GM23338 (cell line): ENCODE data around the gene CHD1. TPM values are rescaled to one million over a fixed set of nuclear protein-coding genes. Genes with fewer than 3 reads are reported as not detected.

Experiments
- ATAC-seq: fragments of 200-7000 bp; cut with Tn5 transposase; 3 replicates; pipeline ENCODE4 v1.9.1; 2020
- DNase-seq: peaks from one replicate; pipeline ENCODE4 v3.0.0-alpha.2; 2015; ENCODE audit warnings: low spot score
- H2AFZ ChIP-seq: fragments of 200-600 bp; sonication (generic); 2 replicates; pipeline ENCODE4 v1.8.0; 2016; ENCODE audit warnings: antibody characterized with exemption, mild to moderate bottlenecking, moderate library complexity
- H3F3A ChIP-seq: fragments of 200-600 bp; sonication (generic); replicated peaks from 2 replicates; pipeline ENCODE4 v1.8.0; 2017; ENCODE audit warnings: antibody characterized with exemption, mixed run types, low read depth
- H3K27ac ChIP-seq: fragments of 200-600 bp; sonication (generic); 2 replicates; pipeline ENCODE4 v1.6.1; 2016; ENCODE audit warnings: low read depth
- H3K27me3 ChIP-seq: fragments of 200-600 bp; sonication (generic); 2 replicates; pipeline ENCODE4 v1.8.0; 2016; ENCODE audit warnings: mild to moderate bottlenecking, mixed run types, moderate library complexity; ENCODE audit not compliant: insufficient read depth
- H3K36me3 ChIP-seq: fragments of 200-600 bp; sonication (generic); 2 replicates; pipeline ENCODE4 v1.8.0; 2016; ENCODE audit warnings: mild to moderate bottlenecking; ENCODE audit not compliant: insufficient read depth
- H3K4me1 ChIP-seq: fragments of 200-600 bp; sonication (generic); 2 replicates; pipeline ENCODE4 v1.8.0; 2016; ENCODE audit warnings: mild to moderate bottlenecking, moderate library complexity; ENCODE audit not compliant: insufficient read depth
- H3K4me2 ChIP-seq: fragments of 200-600 bp; sonication (generic); 2 replicates; pipeline ENCODE4 v1.7.1; 2017; ENCODE audit warnings: mixed run types
- H3K4me3 ChIP-seq: fragments of 200-600 bp; sonication (generic); 2 replicates; pipeline ENCODE4 v1.6.1; 2016; ENCODE audit warnings: mixed run types
- H3K79me2 ChIP-seq: fragments of 200-600 bp; sonication (generic); replicated peaks from 2 replicates; pipeline ENCODE4 v1.8.0; 2017; ENCODE audit warnings: mild to moderate bottlenecking; ENCODE audit not compliant: insufficient read depth
- H3K9me2 ChIP-seq: fragments of 200-600 bp; sonication (generic); 2 replicates; pipeline ENCODE4 v1.8.0; 2017; ENCODE audit not compliant: insufficient read depth
- H4K20me1 ChIP-seq: fragments of 200-600 bp; sonication (generic); replicated peaks from 2 replicates; pipeline ENCODE4 v1.8.0; 2017; ENCODE audit warnings: mild to moderate bottlenecking; ENCODE audit not compliant: insufficient read depth
- H3K27ac Mint-ChIP-seq: 2 replicates; pipeline ENCODE4 v1.8.0; 2020; ENCODE audit warnings: inconsistent platforms, mild to moderate bottlenecking, moderate library complexity, mixed read lengths
- H3K27me3 Mint-ChIP-seq: 3 replicates; pipeline ENCODE4 v1.8.0; 2022; ENCODE audit warnings: low read depth, mild to moderate bottlenecking, moderate library complexity, mixed read lengths, inconsistent platforms; ENCODE audit not compliant: insufficient read depth, poor library complexity
- H3K36me3 Mint-ChIP-seq: 3 replicates; pipeline ENCODE4 v1.8.0; 2021; ENCODE audit warnings: low read depth, mild to moderate bottlenecking, inconsistent platforms, moderate library complexity, mixed read lengths
- H3K4me1 Mint-ChIP-seq: 3 replicates; pipeline ENCODE4 v1.8.0; 2020; ENCODE audit warnings: mild to moderate bottlenecking, inconsistent platforms, mixed read lengths
- H3K4me3 Mint-ChIP-seq: 3 replicates; pipeline ENCODE4 v1.8.0; 2021; ENCODE audit warnings: moderate library complexity, mild to moderate bottlenecking, inconsistent platforms, mixed read lengths
- H3K9me3 Mint-ChIP-seq: 3 replicates; pipeline ENCODE4 v1.8.0; 2020; ENCODE audit warnings: moderate library complexity, mild to moderate bottlenecking, inconsistent platforms, mixed read lengths
- CREB1 ChIP-seq: fragments of 250-450 bp; sonication (Bioruptor Pico); IDR thresholded peaks from 2 replicates; pipeline ENCODE4 v1.5.0; 2020; ENCODE audit warnings: low read depth, mild to moderate bottlenecking, moderate library complexity
- CTCF ChIP-seq, 2 experiments: fragments of 200-600 bp in 1 of 2; sonication (generic) in 1 of 2; conservative IDR thresholded peaks; 2 replicates each; pipeline versions ENCODE4 v1.5.1 to v1.6.1; 2016 to 2017; ENCODE audit warnings: antibody characterized with exemption in 2 of 2, low read depth in 2 of 2, mild to moderate bottlenecking in 2 of 2, moderate library complexity in 1 of 2
- ETS1 ChIP-seq: IDR thresholded peaks from 2 replicates; pipeline ENCODE4 v1.6.1; 2016; ENCODE audit warnings: antibody characterized with exemption
- EZH2 ChIP-seq: fragments of 200-600 bp; sonication (generic); IDR thresholded peaks from one replicate; pipeline ENCODE4 v1.8.0; 2017; ENCODE audit warnings: antibody characterized with exemption, mild to moderate bottlenecking, low read depth; ENCODE audit not compliant: unreplicated experiment
- EZH2phosphoT487 ChIP-seq: fragments of 200-600 bp; sonication (generic); IDR thresholded peaks from one replicate; pipeline ENCODE4 v1.8.1; 2018; ENCODE audit warnings: antibody characterized with exemption; ENCODE audit not compliant: unreplicated experiment
- JUNB ChIP-seq: IDR thresholded peaks from one replicate; pipeline ENCODE4 v1.6.1; 2016; ENCODE audit warnings: antibody characterized with exemption; ENCODE audit not compliant: unreplicated experiment
- REST ChIP-seq: IDR thresholded peaks from one replicate; pipeline ENCODE4 v1.6.1; 2018; ENCODE audit warnings: antibody characterized with exemption; ENCODE audit not compliant: unreplicated experiment
- STAT1 ChIP-seq: IDR thresholded peaks from one replicate; pipeline ENCODE4 v1.6.1; 2016; ENCODE audit warnings: antibody characterized with exemption; ENCODE audit not compliant: unreplicated experiment
- polyA plus RNA-seq: library from polyadenylated mRNA; unstranded; fragments of >200 nt; fragmentation: Nextera tagmentation; extraction: Ambion mirVana; gene quantifications from 2 replicates; pipeline ENCODE4 v1.2.1, GENCODE V29; 2016
- total RNA-seq: library from RNA; depleted of rRNA; stranded (reverse); fragments of >200 nt; shearing (Covaris generic); gene quantifications from 2 replicates; pipeline ENCODE4 v1.2.3, GENCODE V29; 2014

The CHD1 gene
- total and polyA plus RNA-seq, 2 experiments from 2014 or later, result 36.4 to 75.6 TPM

DNA sequence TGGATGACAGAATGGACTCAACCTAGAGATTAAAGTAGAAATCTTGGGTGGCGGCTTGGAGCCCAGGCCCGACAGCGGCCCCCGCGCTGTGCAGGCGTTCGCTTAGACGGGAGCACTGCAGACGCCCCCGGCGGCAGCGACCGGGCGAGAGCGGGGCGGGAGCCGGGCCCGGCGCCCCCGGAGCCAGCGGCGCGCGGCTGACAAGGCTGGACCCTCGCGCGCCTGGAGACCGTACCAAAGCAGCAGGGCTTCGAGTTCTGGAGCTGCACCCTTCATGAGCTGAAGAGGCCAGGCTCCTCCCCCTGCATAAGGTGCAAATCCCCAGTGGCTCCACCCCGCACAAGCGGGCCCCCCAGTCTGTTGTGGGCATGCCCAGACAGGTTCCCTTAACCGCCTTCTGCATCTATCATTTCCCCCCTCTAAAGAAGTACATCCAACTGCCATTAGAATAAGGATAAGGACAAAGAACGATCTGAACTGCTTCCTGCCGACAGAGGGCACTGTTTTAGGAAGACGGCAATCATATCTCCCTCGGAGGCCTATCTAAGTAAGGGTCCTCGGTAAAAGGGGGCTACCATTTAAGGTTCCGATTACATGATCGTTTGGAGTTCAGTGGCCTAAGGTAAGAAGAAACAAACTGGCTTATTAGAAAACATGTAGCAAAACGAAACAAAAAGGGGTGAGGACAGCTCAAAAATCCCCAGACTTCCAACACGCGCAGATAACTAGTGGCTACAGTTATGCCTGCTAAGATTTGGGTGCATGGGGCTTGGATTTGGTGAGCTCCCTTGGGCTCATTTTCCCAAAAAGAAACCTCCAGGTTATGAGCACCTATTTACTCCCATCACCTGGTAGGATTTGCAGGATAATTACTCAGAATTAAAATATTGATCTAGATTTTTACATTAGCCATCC, 89.1 kb downstream of the CHD1 start:
- H3K4me2 ChIP-seq, result no peak overlapping the region
- H3K4me3 ChIP-seq, result no peak overlapping the region
- TF ChIP-seq CTCF (conservative IDR thresholded peaks at IDR 0.05; ENCODE audit: low read depth in 2 of 2) (peak; percentile 55 to 66), STAT1 (no peak), EZH2 (no peak)
- H3K79me2 ChIP-seq, result no peaks in the 10 kb centered on the region
- peaks cover 20% of the 10 kb centered on the region for H3K36me3 Mint-ChIP-seq
- H3F3A ChIP-seq, result no peaks in the 10 kb centered on the region; the same call in 1 of the 2 replicates
- H3K27ac Mint-ChIP-seq, result no peak overlapping the region
- H3K4me1 ChIP-seq, result no peaks in the 10 kb centered on the region
- H3K27ac ChIP-seq, result no peak overlapping the region
- peaks cover 22% of the 10 kb centered on the region for H3K36me3 ChIP-seq
- H3K27me3 ChIP-seq, result no peaks in the 10 kb centered on the region
- H3K27me3 Mint-ChIP-seq, result no peaks in the 10 kb centered on the region
- H3K4me1 Mint-ChIP-seq, result no peaks in the 10 kb centered on the region
- H3K4me3 Mint-ChIP-seq, result no peak overlapping the region
- H3K9me3 Mint-ChIP-seq, result peaks cover 26% of the 10 kb centered on the region
- H4K20me1 ChIP-seq, result no peaks in the 10 kb centered on the region
- DNase-seq (peak; percentile 48), ATAC-seq (peak; percentile 92)
- H2AFZ ChIP-seq, result peak overlapping the region; percentile 96
- peaks cover 8% of the 10 kb centered on the region; the same call in 1 of the 2 replicates for H3K9me2 ChIP-seq

GRCh38 chr5:98836175-98836574, 92.6 kb downstream of the CHD1 start:
- H3K36me3 Mint-ChIP-seq, result peaks cover 3% of the 10 kb centered on the region; the same call in 1 of the 3 replicates
- ATAC-seq (no peak), DNase-seq (no peak)
- Histone ChIP-seq H4K20me1 (no peaks in the 10 kb centered on the region), H3K9me2 (peaks cover 10% of the 10 kb centered on the region; the same call in 1 of the 2 replicates), H3F3A (no peaks in the 10 kb centered on the region), H3K79me2 (no peaks in the 10 kb centered on the region), H3K4me2 (no peak overlapping the region), H2AFZ (no peak overlapping the region), H3K4me1 (no peaks in the 10 kb centered on the region), H3K4me3 (no peak overlapping the region), H3K36me3 (no peaks in the 10 kb centered on the region), H3K27ac (no peak overlapping the region), H3K27me3 (no peaks in the 10 kb centered on the region)
- H3K27me3 Mint-ChIP-seq, result peaks cover 4% of the 10 kb centered on the region
- H3K4me1 Mint-ChIP-seq, result no peaks in the 10 kb centered on the region
- H3K9me3 Mint-ChIP-seq, result no peaks in the 10 kb centered on the region; the same call in 2 of the 3 replicates
- no peak for TF ChIP-seq CREB1 (CRISPR knock-in tag)
- no peak for TF ChIP-seq EZH2phosphoT487
- no peak for TF ChIP-seq CTCF (conservative IDR thresholded peaks at IDR 0.05; ENCODE audit: low read depth in 2 of 2)
- no peak for TF ChIP-seq ETS1
- no peak for TF ChIP-seq STAT1
- TF ChIP-seq JUNB, result no peak
- TF ChIP-seq REST, result no peak
- H3K27ac Mint-ChIP-seq, result no peak overlapping the region
- H3K4me3 Mint-ChIP-seq, result no peak overlapping the region
